Measurements from ENCODE around the gene AK1. TPM values are rescaled to one million over a fixed set of nuclear protein-coding genes. Genes with fewer than 3 reads are reported as not detected.

The AK1 gene
- polyA plus RNA-seq, 3 donors, result 33.9 to 40.0 (median 36.4) TPM

GRCh38 chr9:127828262-127829031 lies 49.0 kb downstream of the AK1 start:
- peak; percentile 57 to 74 (median 68) for DNase-seq (ENCODE audit: low read depth in 3 of 3, low spot score in 2 of 3)

GRCh38 chr9:127826253-127826913 lies 51.1 kb downstream of the AK1 start:
- no peak for DNase-seq (ENCODE audit: low read depth in 3 of 3, low spot score in 2 of 3)

GRCh38 chr9:127825319-127826051 lies 52.0 kb downstream of the AK1 start:
- no peak for DNase-seq (ENCODE audit: low read depth in 3 of 3, low spot score in 2 of 3)

GRCh38 chr9:127822108-127822507 lies 55.4 kb downstream of the AK1 start:
- DNase-seq (ENCODE audit: low read depth in 3 of 3, low spot score in 2 of 3), result no peak

GRCh38 chr9:127818574-127818973 lies 58.9 kb downstream of the AK1 start:
- no peak for DNase-seq (ENCODE audit: low read depth in 3 of 3, low spot score in 2 of 3)

GRCh38 chr9:127817881-127818434 lies 59.5 kb downstream of the AK1 start:
- no peak for DNase-seq (ENCODE audit: low read depth in 3 of 3, low spot score in 2 of 3)

GRCh38 chr9:127816728-127817127 lies 60.7 kb downstream of the AK1 start:
- DNase-seq (ENCODE audit: low read depth in 3 of 3, low spot score in 2 of 3), result no peak

Other genes with a start within 250 kb of the AK1 start
- gene CFAP157, start 170.7 kb downstream of the AK1 start, polyA plus RNA-seq (ENCODE audit: insufficient read length in 3 of 3), result 1 to 10 TPM; 2.7 to 3.3 (median 2.9) TPM
- 1 to 10 TPM; 6.6 to 9.6 (median 7.5) TPM for gene PTRH1, start 162.0 kb downstream of the AK1 start, polyA plus RNA-seq (ENCODE audit: insufficient read length in 3 of 3)
- under 1 TPM; 0.14 to 0.26 (median 0.20) TPM for gene TTC16, start 161.6 kb downstream of the AK1 start, polyA plus RNA-seq (ENCODE audit: insufficient read length in 3 of 3)
- gene TOR2A, start 142.4 kb downstream of the AK1 start, polyA plus RNA-seq (ENCODE audit: insufficient read length in 3 of 3), result 10 to 100 TPM; 12.3 to 15.6 (median 13.4) TPM
- 10 to 100 TPM; 12.1 to 15.1 (median 12.6) TPM for gene SH2D3C, start 99.0 kb downstream of the AK1 start, polyA plus RNA-seq (ENCODE audit: insufficient read length in 3 of 3)
- 10 to 100 TPM; 69.3 to 69.7 (median 69.3) TPM for gene CDK9, start 91.6 kb downstream of the AK1 start, polyA plus RNA-seq (ENCODE audit: insufficient read length in 3 of 3)
- 10 to 100 TPM; 35.6 to 42.0 (median 39.4) TPM for gene FPGS, start 74.8 kb downstream of the AK1 start, polyA plus RNA-seq (ENCODE audit: insufficient read length in 3 of 3)
- 10 to 100 TPM; 72.5 to 78.1 (median 74.0) TPM for gene ENG, start 23.0 kb downstream of the AK1 start, polyA plus RNA-seq (ENCODE audit: insufficient read length in 3 of 3)
- gene ST6GALNAC6, start 21.9 kb upstream of the AK1 start, polyA plus RNA-seq (ENCODE audit: insufficient read length in 3 of 3), result 10 to 100 TPM; 39.7 to 47.3 (median 43.1) TPM
- gene ST6GALNAC4, start 39.4 kb upstream of the AK1 start, polyA plus RNA-seq (ENCODE audit: insufficient read length in 3 of 3), result 10 to 100 TPM; 10.6 to 11.8 (median 11.6) TPM
- 1 to 10 TPM; 1.1 to 1.6 (median 1.1) TPM for gene PIP5KL1, start 53.1 kb upstream of the AK1 start, polyA plus RNA-seq (ENCODE audit: insufficient read length in 3 of 3)
- 10 to 100 TPM; 33.3 to 37.4 (median 36.5) TPM for gene DPM2, start 60.2 kb upstream of the AK1 start, polyA plus RNA-seq (ENCODE audit: insufficient read length in 3 of 3)
- gene EEIG1, start 103.3 kb upstream of the AK1 start, polyA plus RNA-seq (ENCODE audit: insufficient read length in 3 of 3), result 10 to 100 TPM; 23.3 to 33.9 (median 26.6) TPM
- 10 to 100 TPM in 1 of 3 donors, 1 to 10 TPM in 2; 9.5 to 11.0 (median 9.6) TPM for gene NAIF1, start 189.6 kb upstream of the AK1 start, polyA plus RNA-seq (ENCODE audit: insufficient read length in 3 of 3)
- 10 to 100 TPM; 12.8 to 14.0 (median 13.4) TPM for gene SLC25A25, start 190.6 kb upstream of the AK1 start, polyA plus RNA-seq (ENCODE audit: insufficient read length in 3 of 3)

Measured in right renal cortex interstitium (tissue), 3 donors.